IMR-90 (cell line): Measurements from ENCODE around the gene PRR5L. TPM values are rescaled to one million over a fixed set of nuclear protein-coding genes. Genes with fewer than 3 reads are reported as not detected.

ENCODE experiments used
- ATAC-seq: fragments of 200-7000 bp; cut with Tn5 transposase; 2 replicates; pipeline ENCODE4 v1.9.1; 2020; ENCODE audit warnings: low read depth, mild to moderate bottlenecking, moderate library complexity
- BruUV-seq: library from RNA; stranded (reverse); fragments of 400-500 nt; replicated peaks from 2 replicates; lab custom pipeline; 2021; lab: Mats Ljungman, UMichigan
- CTCF ChIA-PET: fragments of 300-600 bp; formaldehyde crosslinking; extraction: SDS; loops from one replicate; lab custom pipeline; 2021; ENCODE audit warnings: antibody characterized with exemption; lab: Yijun Ruan, JAX
- POLR2A ChIA-PET: fragments of 300-600 bp; sonication (Branson Sonifier 250); formaldehyde crosslinking; loops from one replicate; lab custom pipeline; 2022; ENCODE audit warnings: antibody characterized with exemption; ENCODE audit not compliant: unreplicated experiment; lab: Charles Lee
- DNase-seq: peaks from one replicate; pipeline ENCODE4 v3.0.0; 2013
- H2AFZ ChIP-seq: replicated peaks from 2 replicates; pipeline ENCODE3; 2013; ENCODE audit warnings: low read length, mild to moderate bottlenecking; ENCODE audit not compliant: poor library complexity
- H2AK5ac ChIP-seq: 2 replicates; pipeline ENCODE4 v1.6.1; 2013; ENCODE audit warnings: low read depth, low read length, inconsistent platforms
- H2AK9ac ChIP-seq: replicated peaks from 2 replicates; pipeline ENCODE3; 2013; ENCODE audit warnings: mild to moderate bottlenecking, low read depth, low read length, moderate library complexity; ENCODE audit not compliant: poor library complexity
- H2BK120ac ChIP-seq: 2 replicates; pipeline ENCODE4 v1.6.1; 2013; ENCODE audit warnings: low read depth, low read length, inconsistent platforms
- H2BK15ac ChIP-seq: 3 replicates; pipeline ENCODE4 v1.6.1; 2013; ENCODE audit warnings: low read depth, low read length, inconsistent platforms
- H2BK20ac ChIP-seq: 2 replicates; pipeline ENCODE4 v1.6.1; 2013; ENCODE audit warnings: low read depth, mild to moderate bottlenecking, inconsistent platforms, low read length, moderate library complexity
- H2BK5ac ChIP-seq: 2 replicates; pipeline ENCODE4 v1.6.1; 2013; ENCODE audit warnings: mild to moderate bottlenecking, low read depth, low read length, inconsistent platforms; ENCODE audit not compliant: poor library complexity, severe bottlenecking
- H3K14ac ChIP-seq: replicated peaks from 2 replicates; pipeline ENCODE4 v1.6.1; 2013; ENCODE audit warnings: low read depth, low read length, inconsistent platforms
- H3K18ac ChIP-seq: 2 replicates; pipeline ENCODE4 v1.6.1; 2013; ENCODE audit warnings: low read depth, low read length, control low read depth
- H3K23ac ChIP-seq: 2 replicates; pipeline ENCODE4 v1.6.1; 2013; ENCODE audit warnings: low read depth, low read length, inconsistent platforms
- H3K27ac ChIP-seq: 2 replicates; pipeline ENCODE4 v1.5.1; 2013; ENCODE audit warnings: mild to moderate bottlenecking, control low read depth, low read length; ENCODE audit not compliant: insufficient read depth
- H3K27me3 ChIP-seq: 2 replicates; pipeline ENCODE4 v1.6.1; 2013; ENCODE audit warnings: low read length; ENCODE audit not compliant: control insufficient read depth, insufficient read depth
- H3K36me3 ChIP-seq: 2 replicates; pipeline ENCODE4 v1.6.1; 2013; ENCODE audit warnings: low read length, mixed read lengths; ENCODE audit not compliant: control insufficient read depth, insufficient read depth
- H3K4ac ChIP-seq: 2 replicates; pipeline ENCODE4 v1.6.1; 2013; ENCODE audit warnings: low read depth, low read length, inconsistent platforms
- H3K4me1 ChIP-seq: 2 replicates; pipeline ENCODE4 v1.6.1; 2013; ENCODE audit warnings: low read length, mixed read lengths; ENCODE audit not compliant: control insufficient read depth, insufficient read depth
- H3K4me2 ChIP-seq: 2 replicates; pipeline ENCODE4 v1.6.1; 2013; ENCODE audit warnings: low read depth, mild to moderate bottlenecking, control low read depth, low read length, moderate library complexity
- H3K4me3 ChIP-seq: 2 replicates; pipeline ENCODE4 v1.5.1; 2013; ENCODE audit warnings: low read depth, mild to moderate bottlenecking, control low read depth, low read length, moderate library complexity; ENCODE audit not compliant: insufficient read depth
- H3K56ac ChIP-seq: 2 replicates; pipeline ENCODE4 v1.6.1; 2013; ENCODE audit warnings: low read length, inconsistent platforms; ENCODE audit not compliant: insufficient read depth; ENCODE audit errors: extremely low read depth
- H3K79me1 ChIP-seq, 2 experiments: 2 replicates each; pipeline ENCODE4 v1.6.1; 2013; ENCODE audit warnings: low read length in 2 of 2, inconsistent platforms in 1 of 2, low read depth in 1 of 2
- H3K9ac ChIP-seq: 2 replicates; pipeline ENCODE4 v1.6.1; 2013; ENCODE audit warnings: low read depth, low read length, control low read depth
- H3K9me1 ChIP-seq: 2 replicates; pipeline ENCODE4 v1.6.1; 2013; ENCODE audit warnings: low read length, inconsistent platforms; ENCODE audit not compliant: insufficient read depth
- H3K9me3 ChIP-seq: 2 replicates; pipeline ENCODE4 v1.6.1; 2013; ENCODE audit warnings: low read length; ENCODE audit not compliant: control insufficient read depth, insufficient read depth
- H4K20me1 ChIP-seq: 2 replicates; pipeline ENCODE4 v1.6.1; 2013; ENCODE audit warnings: low read length, inconsistent platforms; ENCODE audit not compliant: insufficient read depth
- H4K5ac ChIP-seq: 2 replicates; pipeline ENCODE4 v1.6.1; 2013; ENCODE audit warnings: mild to moderate bottlenecking, low read depth, low read length, control low read depth
- H4K8ac ChIP-seq, 2 experiments: 2 replicates each; pipeline ENCODE4 v1.6.1; 2013; ENCODE audit warnings: low read depth in 2 of 2, low read length in 2 of 2, control low read depth in 1 of 2, inconsistent platforms in 1 of 2
- H4K91ac ChIP-seq: 2 replicates; pipeline ENCODE4 v1.6.1; 2013; ENCODE audit warnings: low read depth, low read length, inconsistent platforms; ENCODE audit not compliant: insufficient read depth
- BHLHE40 ChIP-seq: fragments of 150-350 bp; IDR thresholded peaks from 2 replicates; pipeline ENCODE4 v1.6.1; 2016; ENCODE audit warnings: mild to moderate bottlenecking, low read depth, low read length
- CEBPB ChIP-seq: IDR thresholded peaks from 2 replicates; pipeline ENCODE4 v1.6.1; 2012; ENCODE audit warnings: low read depth, low read length, improper control_type of control experiment
- CHD1 ChIP-seq: IDR thresholded peaks from 2 replicates; pipeline ENCODE4 v1.6.1; 2012; ENCODE audit warnings: low read depth, low read length, improper control_type of control experiment
- MAFK ChIP-seq: IDR thresholded peaks from 2 replicates; pipeline ENCODE4 v1.6.1; 2012; ENCODE audit warnings: low read depth, low read length, improper control_type of control experiment
- MXI1 ChIP-seq: IDR thresholded peaks from 2 replicates; pipeline ENCODE4 v1.6.1; 2012; ENCODE audit warnings: low read depth, mild to moderate bottlenecking, low read length, moderate library complexity, borderline replicate concordance
- NFE2L2 ChIP-seq: fragments of 150-350 bp; IDR thresholded peaks from 2 replicates; pipeline ENCODE4 v1.6.1; 2016; ENCODE audit warnings: low read depth, mild to moderate bottlenecking, low read length
- RCOR1 ChIP-seq: IDR thresholded peaks from 2 replicates; pipeline ENCODE4 v1.6.1; 2012; ENCODE audit warnings: mild to moderate bottlenecking, low read length, improper control_type of control experiment; ENCODE audit not compliant: insufficient replicate concordance
- RFX5 ChIP-seq: IDR thresholded peaks from 2 replicates; pipeline ENCODE4 v1.8.0; 2012; ENCODE audit warnings: low read depth, mild to moderate bottlenecking, low read length, moderate library complexity
- SMC3 ChIP-seq: fragments of 150-350 bp; IDR thresholded peaks from 2 replicates; pipeline ENCODE4 v1.6.1; 2016; ENCODE audit warnings: low read depth, mild to moderate bottlenecking, antibody characterized with exemption, low read length, moderate library complexity
- WGBS, 2 experiments: methylation state at CpG; one replicate each; pipeline versions ENCODE4 v1.1.5 to v1.1.7; 2013; ENCODE audit warnings: missing lambda C conversion rate in 2 of 2; ENCODE audit not compliant: insufficient read length in 1 of 2; ENCODE audit errors: extremely low coverage in 2 of 2; 5-methylcytosine and 5-hydroxymethylcytosine counted together
- dilution Hi-C: fragments of 300-500 bp; cut with HindIII; formaldehyde crosslinking; loops from one replicate; pipeline ENCODE4 v1.14.3; 2018; ENCODE audit warnings: low sequenced_read_pairs; ENCODE audit not compliant: unreplicated experiment
- in situ Hi-C: fragments of 300-500 bp; cut with MboI; formaldehyde crosslinking; loops from 3 replicates; pipeline ENCODE4 v1.14.3; 2019; ENCODE audit warnings: low sequenced_read_pairs, inconsistent platforms, mixed read lengths
- intact Hi-C: fragments of 100-400 bp; cut with micrococcal nuclease; formaldehyde crosslinking; loops from 2 replicates; pipeline ENCODE4 v1.10.0; 2022
- polyA plus RNA-seq, 3 experiments: library from polyadenylated mRNA; depleted of rRNA; stranded (reverse); fragments of >200 nt; gene quantifications; 2 replicates each; pipeline ENCODE4 v1.2.3, GENCODE V29; 2012; ENCODE audit warnings: low replicate concordance in 1 of 3
- total RNA-seq: library from RNA; depleted of rRNA; stranded (reverse); fragments of >200 nt; gene quantifications from 2 replicates; pipeline ENCODE4 v1.2.3, GENCODE V29; 2012
- TF ChIP-seq, protein P1 (sequence below): fragments of 150-350 bp; IDR thresholded peaks from 2 replicates; pipeline ENCODE4 v1.6.1; 2016; ENCODE audit warnings: low read depth, mild to moderate bottlenecking, low read length, moderate library complexity, borderline replicate concordance
- TF ChIP-seq, protein P2 (sequence below): conservative IDR thresholded peaks from 2 replicates; pipeline ENCODE4 v1.5.1; 2012; ENCODE audit warnings: mild to moderate bottlenecking, low read depth, low read length, improper control_type of control experiment
- TF ChIP-seq, protein P3 (sequence below): fragments of 150-350 bp; IDR thresholded peaks from 2 replicates; pipeline ENCODE4 v1.6.1; 2017; ENCODE audit warnings: mild to moderate bottlenecking, antibody characterized with exemption, low read length, low read depth

The PRR5L gene
- total and polyA plus RNA-seq, 2 of the 4 experiments (the other 2 are of a cell fraction) = 2.9 to 3.6 TPM

DNA sequence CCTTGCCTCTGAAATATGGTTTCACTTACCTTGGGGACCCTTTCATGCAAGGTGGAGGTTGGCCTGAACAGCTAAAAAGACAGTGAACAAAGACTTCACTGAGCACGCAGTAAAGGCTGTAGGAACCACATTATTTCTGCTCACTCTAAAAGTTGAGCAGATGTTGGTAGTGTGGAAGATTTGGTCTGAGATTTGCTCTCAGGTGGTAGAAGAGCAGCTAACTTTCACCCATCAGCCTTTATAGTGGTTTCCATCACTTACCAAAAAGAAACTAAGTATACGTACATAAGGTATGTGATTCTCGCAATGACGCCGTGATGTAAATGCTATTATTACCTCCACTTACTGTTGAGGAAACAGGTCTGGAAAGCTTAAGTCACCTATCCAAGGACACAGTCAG is 47.3 kb downstream of the PRR5L start:
- Histone ChIP-seq H3K14ac (no peak overlapping the region), H4K20me1 (no peaks in the 10 kb centered on the region), H3K27ac (no peak overlapping the region), H3K9ac (no peak overlapping the region), H3K4me1 (no peaks in the 10 kb centered on the region), H2BK5ac (no peak overlapping the region), H2AK9ac (no peak overlapping the region), H2BK20ac (no peak overlapping the region), H2AFZ (no peak overlapping the region), H2AK5ac (no peak overlapping the region), H3K4ac (no peak overlapping the region), H4K91ac (no peak overlapping the region), H3K18ac (no peak overlapping the region), H3K9me1 (no peaks in the 10 kb centered on the region), H2BK15ac (no peak overlapping the region), H3K56ac (no peak overlapping the region), H4K5ac (no peak overlapping the region), H3K4me2 (no peak overlapping the region), H3K79me1 (no peaks in the 10 kb centered on the region), H3K23ac (no peak overlapping the region), H3K4me3 (no peak overlapping the region), H3K9me3 (no peaks in the 10 kb centered on the region; the same call in 1 of the 2 replicates), H3K36me3 (no peaks in the 10 kb centered on the region), H3K27me3 (peaks cover 47% of the 10 kb centered on the region), H2BK120ac (no peak overlapping the region), H4K8ac (no peak overlapping the region)
- intact Hi-C loops = no loop called here
- ATAC-seq (no peak), DNase-seq (no peak)
- no CpG with 5 or more reads among the region's 5 CpGs for WGBS, 2 experiments
- POLR2A ChIA-PET = no interaction called here
- TF ChIP-seq, protein P1, sequence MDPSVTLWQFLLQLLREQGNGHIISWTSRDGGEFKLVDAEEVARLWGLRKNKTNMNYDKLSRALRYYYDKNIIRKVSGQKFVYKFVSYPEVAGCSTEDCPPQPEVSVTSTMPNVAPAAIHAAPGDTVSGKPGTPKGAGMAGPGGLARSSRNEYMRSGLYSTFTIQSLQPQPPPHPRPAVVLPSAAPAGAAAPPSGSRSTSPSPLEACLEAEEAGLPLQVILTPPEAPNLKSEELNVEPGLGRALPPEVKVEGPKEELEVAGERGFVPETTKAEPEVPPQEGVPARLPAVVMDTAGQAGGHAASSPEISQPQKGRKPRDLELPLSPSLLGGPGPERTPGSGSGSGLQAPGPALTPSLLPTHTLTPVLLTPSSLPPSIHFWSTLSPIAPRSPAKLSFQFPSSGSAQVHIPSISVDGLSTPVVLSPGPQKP = no peak
- TF ChIP-seq SMC3 (no peak), RFX5 (no peak), RCOR1 (no peak), BHLHE40 (no peak), MXI1 (no peak), NFE2L2 (no peak), MAFK (no peak), CHD1 (no peak), CEBPB (no peak)
- TF ChIP-seq, protein P2, sequence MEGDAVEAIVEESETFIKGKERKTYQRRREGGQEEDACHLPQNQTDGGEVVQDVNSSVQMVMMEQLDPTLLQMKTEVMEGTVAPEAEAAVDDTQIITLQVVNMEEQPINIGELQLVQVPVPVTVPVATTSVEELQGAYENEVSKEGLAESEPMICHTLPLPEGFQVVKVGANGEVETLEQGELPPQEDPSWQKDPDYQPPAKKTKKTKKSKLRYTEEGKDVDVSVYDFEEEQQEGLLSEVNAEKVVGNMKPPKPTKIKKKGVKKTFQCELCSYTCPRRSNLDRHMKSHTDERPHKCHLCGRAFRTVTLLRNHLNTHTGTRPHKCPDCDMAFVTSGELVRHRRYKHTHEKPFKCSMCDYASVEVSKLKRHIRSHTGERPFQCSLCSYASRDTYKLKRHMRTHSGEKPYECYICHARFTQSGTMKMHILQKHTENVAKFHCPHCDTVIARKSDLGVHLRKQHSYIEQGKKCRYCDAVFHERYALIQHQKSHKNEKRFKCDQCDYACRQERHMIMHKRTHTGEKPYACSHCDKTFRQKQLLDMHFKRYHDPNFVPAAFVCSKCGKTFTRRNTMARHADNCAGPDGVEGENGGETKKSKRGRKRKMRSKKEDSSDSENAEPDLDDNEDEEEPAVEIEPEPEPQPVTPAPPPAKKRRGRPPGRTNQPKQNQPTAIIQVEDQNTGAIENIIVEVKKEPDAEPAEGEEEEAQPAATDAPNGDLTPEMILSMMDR = no peak
- TF ChIP-seq, protein P3, sequence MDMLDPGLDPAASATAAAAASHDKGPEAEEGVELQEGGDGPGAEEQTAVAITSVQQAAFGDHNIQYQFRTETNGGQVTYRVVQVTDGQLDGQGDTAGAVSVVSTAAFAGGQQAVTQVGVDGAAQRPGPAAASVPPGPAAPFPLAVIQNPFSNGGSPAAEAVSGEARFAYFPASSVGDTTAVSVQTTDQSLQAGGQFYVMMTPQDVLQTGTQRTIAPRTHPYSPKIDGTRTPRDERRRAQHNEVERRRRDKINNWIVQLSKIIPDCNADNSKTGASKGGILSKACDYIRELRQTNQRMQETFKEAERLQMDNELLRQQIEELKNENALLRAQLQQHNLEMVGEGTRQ = no peak
- in situ Hi-C loops = no loop called here
- no TSS peak for BruUV-seq
- dilution Hi-C loops = no loop called here
- CTCF ChIA-PET = interaction anchor here (1.1 kb wide), 1 partner anchor 33 kb away, joined by 3 read pairs; no protein-coding TSS in a partner anchor
